GM12878 (cell line): ENCODE results near the gene ADAMTS2.

Experiments
- CHD2 ChIP-seq: IDR thresholded peaks from 2 replicates; pipeline ENCODE4 v1.6.1; 2011; ENCODE audit warnings: low read depth, low read length, improper control_type of control experiment, borderline replicate concordance
- CREB1 ChIP-seq: IDR thresholded peaks from 2 replicates; pipeline ENCODE4 v1.6.1; 2012; ENCODE audit warnings: low read depth, mild to moderate bottlenecking, inconsistent platforms
- CTCF ChIP-seq, 3 experiments: IDR thresholded peaks in 2 of 3; conservative IDR thresholded peaks in 1 of 3; 2 replicates each; pipeline ENCODE4 v1.5.1; 2011; ENCODE audit warnings: low read depth in 3 of 3, low read length in 3 of 3, mild to moderate bottlenecking in 3 of 3, control low read depth in 2 of 3, moderate library complexity in 2 of 3, inconsistent platforms in 1 of 3, mixed read lengths in 1 of 3; ENCODE audit not compliant: control insufficient read depth in 2 of 3, insufficient read depth in 1 of 3; ENCODE audit errors: extremely low read depth in 1 of 3
- JUND ChIP-seq: IDR thresholded peaks from 2 replicates; pipeline ENCODE4 v1.6.1; 2012; ENCODE audit warnings: low read depth, mild to moderate bottlenecking, low read length, improper control_type of control experiment, moderate library complexity
- KDM1A ChIP-seq: fragments of 200-600 bp; sonication (generic); IDR thresholded peaks from 2 replicates; pipeline ENCODE4 v1.6.1; 2016; ENCODE audit warnings: borderline replicate concordance
- MXI1 ChIP-seq: fragments of 150-350 bp; IDR thresholded peaks from 2 replicates; pipeline ENCODE4 v1.6.1; 2011; ENCODE audit warnings: low read depth, mild to moderate bottlenecking, inconsistent platforms, low read length, improper control_type of control experiment
- MYC ChIP-seq: IDR thresholded peaks from 2 replicates; pipeline ENCODE4 v1.6.1; 2011; ENCODE audit warnings: mild to moderate bottlenecking, low read length, moderate library complexity, inconsistent platforms; ENCODE audit not compliant: insufficient read depth, insufficient replicate concordance, insufficient read length, severe bottlenecking
- NR2C2 ChIP-seq: IDR thresholded peaks from 2 replicates; pipeline ENCODE4 v1.6.1; 2011; ENCODE audit warnings: borderline replicate concordance, low read depth; ENCODE audit not compliant: control insufficient read depth, insufficient read length
- POLR2A ChIP-seq: IDR thresholded peaks from 2 replicates; pipeline ENCODE4 v1.6.1; 2011; ENCODE audit warnings: low read depth, mild to moderate bottlenecking, low read length
- POLR2AphosphoS5 ChIP-seq: IDR thresholded peaks from 2 replicates; pipeline ENCODE4 v1.6.1; 2011; ENCODE audit warnings: mild to moderate bottlenecking, low read length, inconsistent platforms
- TAF1 ChIP-seq: IDR thresholded peaks from 2 replicates; pipeline ENCODE4 v1.6.1; 2011; ENCODE audit warnings: mild to moderate bottlenecking, low read depth, low read length, borderline replicate concordance
- TCF12 ChIP-seq: IDR thresholded peaks from 2 replicates; pipeline ENCODE4 v1.6.1; 2011; ENCODE audit warnings: low read depth, mild to moderate bottlenecking, low read length
- TCF7 ChIP-seq: IDR thresholded peaks from 2 replicates; pipeline ENCODE4 v1.6.1; 2014; ENCODE audit warnings: antibody characterized with exemption, borderline replicate concordance
- ZBTB33 ChIP-seq: fragments of 450-650 bp; IDR thresholded peaks from 2 replicates; pipeline ENCODE4 v1.6.1; 2017; ENCODE audit warnings: mild to moderate bottlenecking

GRCh38 chr5:179280095-179280490, 65.2 kb downstream of the ADAMTS2 start:
- TF ChIP-seq CREB1 (no peak), KDM1A (no peak), JUND (no peak), ZBTB33 (no peak), CTCF (IDR thresholded peaks at IDR 0.05 in 2 of 3, conservative IDR thresholded peaks at IDR 0.05 in 1 of 3; ENCODE audit: control insufficient read depth in 2 of 3, extremely low read depth in 1 of 3, insufficient read depth in 1 of 3, low read depth in 3 of 3, low read length in 3 of 3) (no peak), TCF7 (no peak), CHD2 (no peak), MXI1 (no peak), POLR2A (no peak), NR2C2 (no peak), MYC (no peak), POLR2AphosphoS5 (no peak), TAF1 (no peak), TCF12 (no peak)
